Activated CD4-positive, CD25-positive, alpha-beta regulatory T cell (primary cell): ENCODE measurements around the gene HDGF.

ENCODE experiments used
- DNase-seq, 4 experiments: peaks; one replicate each; lab custom pipeline; 2025; lab: John Stamatoyannopoulos, UW

The HDGF gene

DNA sequence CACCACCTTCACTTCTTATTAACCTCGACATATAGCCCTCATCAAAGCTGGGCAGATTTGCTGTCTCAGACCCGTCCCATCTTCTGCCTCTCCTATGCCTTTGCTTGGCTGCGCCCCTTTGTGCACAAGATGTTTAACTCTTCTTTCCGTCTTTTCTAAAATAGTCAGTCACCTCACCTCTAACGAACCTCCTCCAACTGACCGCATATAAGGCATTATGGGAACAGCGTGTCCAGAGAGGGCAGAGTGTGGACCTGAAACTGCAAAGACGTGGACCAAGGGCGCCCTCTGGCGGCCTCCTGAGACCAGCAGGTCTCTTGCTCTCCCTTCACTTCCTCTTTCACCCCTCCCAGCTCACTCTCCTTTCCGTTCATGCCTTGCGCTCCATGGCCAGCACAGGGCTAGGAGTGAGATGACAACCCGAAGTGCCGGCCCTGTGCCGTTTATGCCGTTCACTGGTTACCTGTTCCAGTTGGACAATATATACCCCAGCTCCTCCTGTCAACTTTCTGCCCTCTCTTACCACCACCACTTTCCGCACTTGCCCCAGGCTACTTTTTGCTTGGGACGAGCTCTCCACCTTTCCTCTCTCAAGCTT lies 25.7 kb downstream of the HDGF start:
- DNase-seq: peak; percentile 64 to 71 (median 68)

- no peak for DNase-seq
Measured at GRCh38 chr1:156721535-156721934, 29.9 kb downstream of the HDGF start.

GRCh38 chr1:156721131-156721530 lies 30.3 kb downstream of the HDGF start:
- no peak for DNase-seq

GRCh38 chr1:156717351-156717750 lies 34.1 kb downstream of the HDGF start:
- no peak for DNase-seq

- no peak for DNase-seq
Measured at GRCh38 chr1:156714830-156715229, 36.6 kb downstream of the HDGF start.

DNA sequence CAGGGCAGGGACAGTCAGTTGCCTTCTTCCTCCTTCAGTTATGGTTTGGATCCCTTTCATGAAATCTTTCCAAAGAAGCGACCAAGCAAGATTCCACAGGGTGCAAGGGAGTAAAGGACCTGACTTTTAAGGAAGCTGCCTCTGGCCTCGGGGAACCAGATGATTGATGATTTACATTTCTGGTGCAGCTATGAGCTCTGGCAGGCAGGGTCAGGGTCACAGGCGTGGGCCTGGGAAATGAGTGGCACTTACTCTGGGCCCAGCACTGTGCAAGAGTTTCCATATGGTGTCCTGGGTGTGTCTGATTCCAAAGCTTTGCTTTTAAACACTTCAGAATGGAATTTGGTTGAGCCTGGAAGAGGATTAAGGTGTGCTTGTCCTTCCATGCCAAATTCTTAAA lies 38.8 kb downstream of the HDGF start:
- DNase-seq: no peak

DNA sequence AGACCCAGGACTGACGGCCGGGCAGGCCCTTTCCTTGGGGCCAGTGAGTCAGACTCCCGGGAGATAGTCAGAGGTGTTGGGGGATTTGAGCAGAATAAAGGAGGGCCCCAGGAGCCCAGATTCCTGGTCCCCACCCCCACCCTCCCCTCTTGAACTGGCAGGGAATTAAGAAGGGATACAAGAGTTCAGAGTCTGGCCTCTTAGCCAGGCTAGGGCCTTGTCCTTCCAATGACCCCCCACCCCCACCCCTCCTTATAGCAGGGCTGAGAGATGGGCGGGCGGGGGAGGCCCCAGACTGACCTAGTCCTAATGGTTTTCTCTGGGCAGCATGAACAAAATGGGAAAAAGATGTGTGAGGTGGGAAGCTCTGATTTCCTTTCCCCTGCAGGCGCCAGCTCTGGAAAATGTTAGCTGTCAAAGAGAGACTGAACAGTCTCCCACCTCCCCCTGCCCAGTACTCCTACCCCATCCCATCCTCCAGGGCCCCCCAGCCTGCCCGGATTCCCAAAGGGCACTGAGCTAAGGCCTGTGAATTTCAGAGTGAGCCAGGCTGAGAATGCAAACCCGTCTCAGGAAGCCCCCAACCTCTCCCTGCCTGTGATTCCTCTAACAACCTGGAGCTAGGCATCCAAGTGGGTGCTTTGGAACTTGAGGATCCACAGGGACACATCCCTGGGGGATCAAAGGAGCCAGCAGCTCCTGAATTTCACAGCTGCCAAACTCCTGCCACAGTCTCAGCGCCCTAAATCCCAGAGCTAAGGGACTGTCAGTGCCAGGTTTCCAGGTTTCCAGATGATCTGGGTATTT lies 40.3 kb downstream of the HDGF start:
- no peak for DNase-seq

- no peak for DNase-seq
Measured at GRCh38 chr1:156709757-156710489, 41.6 kb downstream of the HDGF start.

DNA sequence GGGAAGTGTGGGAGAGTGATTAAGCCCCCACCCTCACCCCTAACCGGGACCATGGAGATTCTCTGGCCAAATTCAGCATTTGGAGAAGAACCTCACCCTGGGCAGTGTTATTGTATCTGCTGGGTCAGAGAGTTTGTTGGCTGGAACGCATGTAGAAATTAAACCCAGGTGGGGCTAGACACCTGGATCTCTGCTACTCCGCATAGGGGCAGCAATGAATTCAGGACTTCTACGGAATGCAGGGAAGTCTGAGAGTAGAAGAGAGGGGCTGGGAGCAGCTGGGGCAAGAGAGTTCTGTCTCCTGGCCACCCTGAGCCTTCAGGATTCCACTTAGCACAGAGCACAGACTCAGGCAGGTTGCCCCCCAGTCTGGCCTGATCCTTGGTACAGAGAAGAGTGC lies 42.4 kb downstream of the HDGF start:
- no peak for DNase-seq

GRCh38 chr1:156708218-156708661 lies 43.2 kb downstream of the HDGF start:
- DNase-seq: no peak

DNA sequence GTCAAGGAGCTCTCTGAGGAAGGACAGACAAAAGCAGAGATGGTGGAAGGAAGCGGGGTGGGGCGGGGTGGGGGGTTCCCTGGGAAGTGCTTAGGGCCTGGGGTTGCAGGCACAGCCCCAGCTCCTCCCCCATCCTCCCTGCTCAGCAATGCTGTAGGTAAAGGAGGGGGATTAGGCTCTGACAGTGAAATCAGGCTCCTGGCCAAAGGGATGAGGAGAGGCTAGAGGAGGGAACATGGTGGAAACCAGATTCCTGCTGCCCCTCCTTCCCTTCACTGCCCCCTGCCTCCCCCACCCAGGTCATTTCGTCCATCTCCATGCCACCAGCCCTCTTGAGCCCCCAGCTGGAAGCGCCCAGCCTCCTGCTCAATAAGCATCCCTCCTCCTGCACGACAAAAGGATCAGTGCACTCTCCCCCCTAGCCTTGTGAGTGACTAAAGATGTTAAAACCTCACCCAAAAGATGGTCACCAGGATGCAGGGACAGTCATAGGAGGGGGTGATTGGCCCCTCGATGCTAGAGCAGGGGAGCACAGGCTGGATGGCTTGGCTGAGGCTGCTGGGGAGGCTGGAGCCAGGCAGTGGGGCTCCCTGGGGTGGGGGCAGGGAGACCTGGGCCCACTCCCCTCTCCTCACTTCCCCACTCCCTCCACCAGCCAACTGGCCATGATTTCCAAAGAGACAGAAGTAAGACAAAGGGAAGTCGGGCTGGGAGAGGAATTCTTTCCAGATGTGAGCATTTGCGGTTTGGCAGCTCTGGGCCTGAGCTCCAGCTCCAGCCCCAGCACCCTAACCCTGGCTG lies 43.9 kb downstream of the HDGF start:
- no peak for DNase-seq

DNA sequence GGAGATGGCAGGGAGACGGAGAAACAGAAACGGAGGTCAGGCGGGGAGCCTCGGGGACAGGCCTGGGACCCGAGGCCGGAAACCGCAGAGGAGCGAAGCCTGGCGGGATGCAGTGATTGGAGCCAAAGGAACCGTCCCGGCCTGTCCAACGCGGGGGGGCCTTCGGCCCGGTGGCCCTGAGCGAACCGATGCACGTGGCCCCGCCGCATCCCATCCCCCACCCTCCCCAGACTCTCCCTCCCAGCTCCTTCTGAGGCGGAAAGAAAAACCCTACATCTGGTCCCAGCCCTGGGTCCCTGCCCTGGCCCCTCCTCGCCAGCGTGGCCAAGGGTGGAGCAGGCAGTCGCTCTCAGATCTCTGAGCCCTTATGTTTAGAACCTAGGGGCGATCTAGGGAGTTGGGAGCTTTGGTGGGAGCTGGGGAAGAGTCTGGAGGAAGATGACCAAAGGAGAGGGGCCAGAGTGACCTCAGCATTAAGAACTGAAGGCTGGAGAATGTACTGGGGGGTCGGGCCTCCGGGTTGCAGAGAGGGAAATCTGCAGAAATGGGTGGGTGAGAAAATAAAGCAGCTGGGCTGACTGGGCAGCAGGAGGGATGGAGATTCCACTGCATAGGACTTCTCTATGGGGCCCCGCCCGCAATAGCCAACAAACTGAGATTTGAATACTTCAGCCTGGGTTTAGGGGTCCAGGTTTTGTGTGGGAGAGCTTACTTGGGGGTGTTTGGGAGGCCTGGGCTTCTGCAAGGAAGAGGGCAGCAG lies 44.6 kb downstream of the HDGF start:
- DNase-seq: no peak

GRCh38 chr1:156705918-156706656 lies 45.4 kb downstream of the HDGF start:
- peak; percentile 32 to 58 (median 42) for DNase-seq

- no peak for DNase-seq
Measured at GRCh38 chr1:156705321-156705917, 46.1 kb downstream of the HDGF start, which contains the start of gene CRABP2. CRABP2 (minus strand) TSS chr1:156705583; CDS start chr1:156705446, 137 bp downstream.

DNA sequence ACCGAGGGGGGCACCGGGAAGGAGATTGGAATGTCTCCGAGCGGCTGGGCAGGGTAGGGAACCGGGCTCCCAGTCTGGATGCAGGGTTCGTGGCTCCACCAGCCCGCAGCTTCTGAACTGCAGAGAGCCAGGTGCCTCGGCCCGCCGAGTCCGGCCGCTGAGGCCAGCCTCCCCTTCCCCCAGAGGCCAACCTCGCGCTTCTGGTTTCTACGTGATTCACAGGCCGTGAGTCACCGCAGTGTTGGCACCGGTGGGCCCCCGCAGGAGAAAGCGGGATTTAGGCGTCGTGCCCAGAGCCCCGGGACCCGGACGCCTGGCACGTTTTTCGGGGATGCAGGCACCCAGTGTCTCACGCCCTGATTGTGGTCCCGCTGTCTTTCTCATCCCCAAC lies 46.5 kb downstream of the HDGF start:
- DNase-seq: peak in 2 of 4 experiments; percentile 10 to 11

- no peak for DNase-seq
Measured at GRCh38 chr1:156704166-156704711, 47.2 kb downstream of the HDGF start.

DNA sequence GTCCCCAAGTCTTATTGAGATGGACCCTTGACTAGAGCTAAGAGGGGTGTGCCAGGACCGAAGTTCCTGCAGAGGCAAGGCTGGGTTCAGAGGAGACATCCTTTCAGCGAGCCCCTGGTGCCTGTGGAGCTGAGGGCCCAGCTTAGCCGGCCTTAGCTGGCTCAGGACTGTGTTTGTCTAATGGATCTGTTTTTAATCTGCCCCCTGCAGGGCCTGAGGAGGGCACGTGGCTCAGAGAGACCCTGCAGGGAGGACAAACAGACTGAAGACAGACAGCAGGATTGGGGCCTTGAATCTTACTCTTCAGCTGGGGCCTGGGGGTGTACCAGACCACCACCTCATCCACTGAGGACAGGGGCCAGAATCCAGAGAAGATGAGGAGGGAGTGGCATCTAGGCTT lies 47.7 kb downstream of the HDGF start:
- DNase-seq: no peak

DNA sequence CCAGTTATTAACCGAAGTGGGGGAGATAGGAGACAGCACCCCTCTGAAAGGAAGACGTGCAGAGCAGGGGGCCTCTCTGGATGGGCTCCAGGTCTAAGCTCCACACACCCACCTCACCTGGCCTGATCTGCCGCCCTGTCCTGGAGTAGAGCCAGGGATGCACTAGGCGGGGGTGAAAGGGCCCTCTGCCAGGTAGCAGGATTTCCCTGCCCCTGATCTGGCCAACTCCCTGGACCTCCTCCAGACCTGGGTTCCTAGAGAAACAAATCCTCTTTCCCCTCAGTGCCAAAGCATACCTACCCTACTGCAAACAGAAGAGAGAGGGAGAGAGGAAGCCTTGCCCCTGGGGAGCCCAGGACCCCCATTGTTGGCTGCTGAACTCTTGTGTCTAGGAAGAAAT lies 48.1 kb downstream of the HDGF start:
- no peak for DNase-seq

GRCh38 chr1:156700736-156701531 lies 50.5 kb downstream of the HDGF start:
- DNase-seq: no peak
